ENCODE measurements around the gene NTM. TPM values are rescaled to one million over a fixed set of nuclear protein-coding genes. Genes with fewer than 3 reads are reported as not detected.

The NTM gene
- total and polyA plus RNA-seq, 2 donors (not counting 3 experiments of a cell fraction or from before 2014, with no cell fraction given) = 1.00 to 1.1 TPM

DNA sequence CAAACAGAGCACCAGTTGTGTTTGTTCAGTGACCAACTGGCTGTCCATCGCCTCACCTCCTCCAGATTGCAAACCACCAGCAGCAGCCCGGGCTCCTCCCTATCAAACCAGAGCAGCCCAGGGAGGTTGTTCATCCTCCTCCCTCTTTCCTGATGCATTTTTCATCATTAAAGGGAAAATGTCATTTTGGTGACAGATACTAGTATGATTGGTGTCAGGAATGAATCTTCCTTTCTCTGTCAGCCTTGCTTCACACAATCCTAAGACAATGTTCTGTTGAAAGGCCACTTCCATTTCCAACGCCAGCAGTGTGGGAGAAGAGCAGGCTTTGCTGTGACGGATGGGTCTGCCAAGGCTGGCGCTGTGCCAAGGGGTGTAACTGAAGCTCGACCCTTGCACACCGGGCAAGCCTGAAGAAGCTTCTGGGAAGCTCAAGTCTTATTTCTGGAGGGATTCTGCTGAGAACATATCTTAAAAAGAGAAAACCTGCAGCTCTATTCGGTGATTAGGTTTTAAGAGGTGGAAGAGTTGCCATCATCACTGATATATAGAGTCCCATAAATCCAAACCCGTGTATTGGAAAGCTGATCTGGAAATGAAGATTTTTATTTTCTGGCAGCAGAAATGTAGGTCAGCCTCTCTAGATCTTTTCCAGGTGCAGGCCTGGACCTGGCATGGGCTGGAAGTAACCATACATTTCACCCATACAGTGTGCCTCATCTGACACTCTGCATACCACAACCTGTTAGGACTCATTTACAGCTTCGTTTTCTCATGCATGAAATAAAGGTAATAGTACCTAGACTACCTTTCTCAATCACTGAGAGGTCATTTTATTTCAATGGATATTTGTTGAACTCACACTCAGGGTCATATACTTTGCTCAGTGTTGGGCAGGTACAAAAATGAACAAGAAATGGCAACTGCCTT lies 524.5 kb downstream of the NTM start:
- dilution Hi-C loops (cut with MboI; ENCODE audit: extremely low pct_ligation_motif_present, low sequenced_read_pairs) (no loop called here), intact Hi-C loops (cut with micrococcal nuclease) (no loop called here)
- FAIRE-seq (no peak), DNase-seq (ENCODE audit: low read depth, low spot score) (no peak)
- Histone ChIP-seq H3K36me3 (ENCODE audit: control insufficient read depth in 2 of 2, extremely low read depth in 1 of 2, insufficient read depth in 2 of 2, low read length in 2 of 2) (no peaks in the 10 kb centered on the region), H4K20me1 (replicated peaks; ENCODE audit: control insufficient read depth, extremely low read depth, insufficient read depth, low read length) (no peaks in the 10 kb centered on the region), H3K4me3 (replicated peaks in 1 of 3; ENCODE audit: insufficient read depth in 1 of 3, low read depth in 1 of 3, low read length in 3 of 3) (no peak overlapping the region), H3K4me2 (ENCODE audit: insufficient read depth, low read length) (no peak overlapping the region), H3K4me1 (ENCODE audit: control insufficient read depth, extremely low read depth, insufficient read depth, low read length) (no peaks in the 10 kb centered on the region), H3K9me1 (replicated peaks; ENCODE audit: control insufficient read depth, extremely low read depth, insufficient read depth, low read length) (no peaks in the 10 kb centered on the region), H3K9me3 (replicated peaks; ENCODE audit: control insufficient read depth, insufficient read depth, low read length) (no peaks in the 10 kb centered on the region), H2AFZ (ENCODE audit: low read depth, low read length) (no peak overlapping the region), H3K27me3 (ENCODE audit: control insufficient read depth in 2 of 2, insufficient read depth in 2 of 2, low read length in 2 of 2) (peaks cover 0 to 2% of the 10 kb centered on the region in 2 experiments), H3K27ac (ENCODE audit: insufficient read depth, low read depth, low read length) (no peak overlapping the region), H3K9ac (replicated peaks; ENCODE audit: extremely low read depth, insufficient read depth, low read length) (no peak overlapping the region), H3K79me2 (ENCODE audit: control insufficient read depth, insufficient read depth, low read length) (no peaks in the 10 kb centered on the region)
- CTCF ChIA-PET = interaction anchor here (1.0 to 1.2 kb wide), 3 partner anchors 27 to 232 kb away, joined by 3 to 5 read pairs (median 3); no protein-coding TSS in a partner anchor
- POLR2A ChIA-PET = no interaction called here
- TF ChIP-seq CTCF (IDR thresholded peaks at IDR 0.05; ENCODE audit: extremely low read depth in 1 of 2, insufficient read depth in 1 of 2, low read depth in 1 of 2, low read length in 2 of 2) = no peak
- TF ChIP-seq, protein P1, sequence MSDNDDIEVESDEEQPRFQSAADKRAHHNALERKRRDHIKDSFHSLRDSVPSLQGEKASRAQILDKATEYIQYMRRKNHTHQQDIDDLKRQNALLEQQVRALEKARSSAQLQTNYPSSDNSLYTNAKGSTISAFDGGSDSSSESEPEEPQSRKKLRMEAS (IDR thresholded peaks at IDR 0.05; ENCODE audit: insufficient read depth, insufficient read length) = no peak
- no peak for TF ChIP-seq POLR2A (IDR thresholded peaks at IDR 0.05; ENCODE audit: low read depth, low read length)
- no peak for TF ChIP-seq GATA2 (IDR thresholded peaks at IDR 0.05; ENCODE audit: insufficient read depth, insufficient read length, low read depth, low read length)
- TF ChIP-seq POLR2AphosphoS5 (IDR thresholded peaks at IDR 0.05; ENCODE audit: insufficient read depth, low read depth, low read length) = no peak
- TF ChIP-seq JUN (IDR thresholded peaks at IDR 0.05; ENCODE audit: borderline replicate concordance, insufficient read depth, insufficient read length, low read depth) = no peak
- no peak for TF ChIP-seq MYC (IDR thresholded peaks at IDR 0.05; ENCODE audit: low read depth, low read length)
- no peak for TF ChIP-seq EZH2 (IDR thresholded peaks at IDR 0.05; ENCODE audit: borderline replicate concordance, low read depth, low read length, severe bottlenecking)
- no peak for TF ChIP-seq FOS (IDR thresholded peaks at IDR 0.05; ENCODE audit: borderline replicate concordance, insufficient read depth, low read length)
- no TSS peak for BruUV-seq (replicated peaks)

All from endothelial cell of umbilical vein (primary cell).